ENCODE results near the gene PCIF1.
"Not testable (repeated sequence)": the region's sequence is repeated elsewhere in the genome, so short reads cannot be mapped to it uniquely, and the experiment has no call there.

PCIF1 gene

DNA sequence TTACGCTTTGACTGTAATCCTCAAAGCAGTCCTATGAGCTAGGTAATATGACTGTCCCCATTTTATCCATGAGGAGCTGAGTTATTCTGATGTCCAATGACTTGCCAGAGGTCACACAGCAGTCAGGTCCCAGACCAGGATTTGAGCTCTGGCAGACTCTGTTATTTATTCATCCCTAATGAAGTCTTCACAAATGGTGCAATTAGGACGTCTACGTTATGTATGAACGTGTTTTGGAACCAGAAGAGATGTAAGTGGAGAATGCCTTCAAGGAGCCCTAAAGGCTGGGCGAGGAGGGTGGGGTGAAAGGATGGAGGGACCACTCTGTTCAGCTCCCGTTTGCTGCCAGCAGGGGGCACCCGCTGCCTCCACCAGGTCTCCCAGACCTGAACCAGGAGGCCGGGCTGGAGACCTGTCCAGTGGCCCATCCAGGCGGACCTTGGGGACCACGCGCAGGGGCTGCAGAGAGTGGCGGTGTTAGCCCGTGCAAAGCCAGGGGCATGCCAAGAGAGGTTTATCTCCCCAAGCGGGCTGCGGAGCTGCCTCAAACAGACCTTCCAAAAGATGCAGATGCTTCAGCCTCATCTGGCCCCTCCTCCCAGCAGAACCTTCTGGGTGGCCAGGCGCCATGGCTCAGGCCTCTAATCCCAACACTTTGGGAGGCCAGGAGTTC lies 52.8 kb downstream of the PCIF1 start:
- DNase-seq (ENCODE audit: extremely low read depth, insufficient read length): peak; percentile 69
- Histone ChIP-seq H3K36me3 (ENCODE audit: control insufficient read depth, insufficient read depth, low read length) (no peaks in the 10 kb centered on the region), H3K4me3 (replicated peaks; ENCODE audit: low read depth, low read length) (no peak overlapping the region), H3K27me3 (replicated peaks; ENCODE audit: control insufficient read depth, insufficient read depth, low read length) (no peaks in the 10 kb centered on the region)
- TF ChIP-seq, protein P1, sequence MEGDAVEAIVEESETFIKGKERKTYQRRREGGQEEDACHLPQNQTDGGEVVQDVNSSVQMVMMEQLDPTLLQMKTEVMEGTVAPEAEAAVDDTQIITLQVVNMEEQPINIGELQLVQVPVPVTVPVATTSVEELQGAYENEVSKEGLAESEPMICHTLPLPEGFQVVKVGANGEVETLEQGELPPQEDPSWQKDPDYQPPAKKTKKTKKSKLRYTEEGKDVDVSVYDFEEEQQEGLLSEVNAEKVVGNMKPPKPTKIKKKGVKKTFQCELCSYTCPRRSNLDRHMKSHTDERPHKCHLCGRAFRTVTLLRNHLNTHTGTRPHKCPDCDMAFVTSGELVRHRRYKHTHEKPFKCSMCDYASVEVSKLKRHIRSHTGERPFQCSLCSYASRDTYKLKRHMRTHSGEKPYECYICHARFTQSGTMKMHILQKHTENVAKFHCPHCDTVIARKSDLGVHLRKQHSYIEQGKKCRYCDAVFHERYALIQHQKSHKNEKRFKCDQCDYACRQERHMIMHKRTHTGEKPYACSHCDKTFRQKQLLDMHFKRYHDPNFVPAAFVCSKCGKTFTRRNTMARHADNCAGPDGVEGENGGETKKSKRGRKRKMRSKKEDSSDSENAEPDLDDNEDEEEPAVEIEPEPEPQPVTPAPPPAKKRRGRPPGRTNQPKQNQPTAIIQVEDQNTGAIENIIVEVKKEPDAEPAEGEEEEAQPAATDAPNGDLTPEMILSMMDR (IDR thresholded peaks at IDR 0.05; ENCODE audit: insufficient read depth, low read length, poor library complexity, severe bottlenecking): peak; percentile 96

DNA sequence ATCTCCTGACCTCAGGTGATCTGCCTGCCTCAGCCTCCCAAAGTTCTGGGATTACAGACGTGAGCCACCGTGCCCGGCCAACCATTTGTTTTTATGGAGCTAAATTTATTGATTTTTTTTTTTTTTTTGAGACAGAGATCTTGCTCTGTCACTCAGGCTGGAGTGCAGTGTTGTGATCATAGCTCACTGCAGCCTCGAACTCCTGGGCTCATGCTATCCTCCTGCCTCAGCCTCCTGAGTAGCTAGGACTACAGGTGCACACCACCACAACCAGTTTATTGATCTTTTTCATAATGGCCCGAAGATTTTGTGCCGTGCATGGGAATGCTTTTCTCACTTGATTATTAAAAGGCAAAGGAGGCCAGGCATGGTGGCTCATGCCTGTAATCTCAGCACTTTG lies 54.3 kb downstream of the PCIF1 start:
- DNase-seq (ENCODE audit: extremely low read depth, insufficient read length); H3K4me3 ChIP-seq (replicated peaks; ENCODE audit: low read depth, low read length); H3K36me3 ChIP-seq (ENCODE audit: control insufficient read depth, insufficient read depth, low read length); H3K27me3 ChIP-seq (replicated peaks; ENCODE audit: control insufficient read depth, insufficient read depth, low read length): not testable (repeated sequence)

DNA sequence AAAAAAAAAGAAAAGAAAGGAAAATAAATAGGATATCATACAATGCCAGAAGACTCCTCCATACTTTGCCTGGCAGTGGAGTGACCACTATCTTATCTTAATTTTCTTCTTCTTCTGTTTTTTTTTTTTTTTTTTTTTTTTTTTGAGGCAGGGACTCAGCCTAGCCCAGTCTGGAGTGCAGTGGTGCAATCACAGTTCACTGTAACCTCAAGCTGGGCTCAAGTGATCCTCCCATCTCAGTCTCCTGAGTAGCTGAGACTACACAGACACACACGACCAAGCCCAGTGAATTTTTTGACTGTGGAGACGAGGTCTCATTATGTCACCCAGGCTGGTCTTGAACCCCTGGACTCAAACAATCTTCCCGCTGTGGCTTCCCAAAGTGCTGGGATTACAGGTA lies 57.1 kb downstream of the PCIF1 start:
- no peaks in the 10 kb centered on the region for H3K36me3 ChIP-seq (ENCODE audit: control insufficient read depth, insufficient read depth, low read length)
- H3K27me3 ChIP-seq (replicated peaks; ENCODE audit: control insufficient read depth, insufficient read depth, low read length): no peaks in the 10 kb centered on the region
- TF ChIP-seq, protein P1 (IDR thresholded peaks at IDR 0.05; ENCODE audit: insufficient read depth, low read length, poor library complexity, severe bottlenecking): no peak
- no peak overlapping the region for H3K4me3 ChIP-seq (replicated peaks; ENCODE audit: low read depth, low read length)
- DNase-seq (ENCODE audit: extremely low read depth, insufficient read length): no peak

DNA sequence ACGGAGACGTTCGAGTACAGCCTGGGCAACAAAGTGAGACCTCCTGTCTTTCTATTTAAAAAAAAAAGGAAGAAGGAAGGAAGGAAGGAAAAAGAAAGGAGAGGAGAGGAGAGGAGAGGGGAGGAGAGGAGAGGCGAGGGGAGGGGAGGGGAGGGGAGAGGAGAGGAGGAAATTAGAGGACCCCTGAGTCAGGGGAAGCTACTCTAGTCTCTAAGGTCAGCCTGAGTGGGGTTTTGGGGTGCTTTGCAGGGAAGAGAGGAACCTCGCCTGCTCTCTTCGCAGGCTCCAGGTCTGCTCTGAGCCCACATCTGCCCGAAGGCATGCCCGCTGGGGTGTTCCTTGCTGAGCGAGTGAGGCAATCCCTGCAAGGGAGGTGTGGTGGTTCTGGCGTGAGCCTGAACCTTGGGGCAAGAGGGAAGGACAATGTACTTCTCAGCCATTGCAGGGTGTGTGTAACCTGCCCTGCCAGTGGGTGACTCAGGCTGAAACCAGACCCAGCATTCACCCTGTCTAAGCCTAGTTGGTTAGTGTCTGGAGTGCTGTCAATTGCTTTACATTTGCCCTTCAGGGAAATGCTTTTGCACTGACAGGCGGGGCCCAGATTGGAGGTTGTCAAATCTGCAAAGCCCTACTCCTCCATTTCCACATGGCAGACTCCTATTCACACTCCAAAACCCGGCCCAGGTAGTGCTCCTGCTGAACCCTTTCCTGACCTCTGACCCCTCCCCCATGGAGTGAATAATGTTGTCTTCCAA lies 58.9 kb downstream of the PCIF1 start:
- Histone ChIP-seq H3K27me3 (replicated peaks; ENCODE audit: control insufficient read depth, insufficient read depth, low read length) (no peaks in the 10 kb centered on the region), H3K36me3 (ENCODE audit: control insufficient read depth, insufficient read depth, low read length) (no peaks in the 10 kb centered on the region), H3K4me3 (replicated peaks; ENCODE audit: low read depth, low read length) (no peak overlapping the region)
- TF ChIP-seq, protein P1 (IDR thresholded peaks at IDR 0.05; ENCODE audit: insufficient read depth, low read length, poor library complexity, severe bottlenecking): no peak
- no peak for DNase-seq (ENCODE audit: extremely low read depth, insufficient read length)

DNA sequence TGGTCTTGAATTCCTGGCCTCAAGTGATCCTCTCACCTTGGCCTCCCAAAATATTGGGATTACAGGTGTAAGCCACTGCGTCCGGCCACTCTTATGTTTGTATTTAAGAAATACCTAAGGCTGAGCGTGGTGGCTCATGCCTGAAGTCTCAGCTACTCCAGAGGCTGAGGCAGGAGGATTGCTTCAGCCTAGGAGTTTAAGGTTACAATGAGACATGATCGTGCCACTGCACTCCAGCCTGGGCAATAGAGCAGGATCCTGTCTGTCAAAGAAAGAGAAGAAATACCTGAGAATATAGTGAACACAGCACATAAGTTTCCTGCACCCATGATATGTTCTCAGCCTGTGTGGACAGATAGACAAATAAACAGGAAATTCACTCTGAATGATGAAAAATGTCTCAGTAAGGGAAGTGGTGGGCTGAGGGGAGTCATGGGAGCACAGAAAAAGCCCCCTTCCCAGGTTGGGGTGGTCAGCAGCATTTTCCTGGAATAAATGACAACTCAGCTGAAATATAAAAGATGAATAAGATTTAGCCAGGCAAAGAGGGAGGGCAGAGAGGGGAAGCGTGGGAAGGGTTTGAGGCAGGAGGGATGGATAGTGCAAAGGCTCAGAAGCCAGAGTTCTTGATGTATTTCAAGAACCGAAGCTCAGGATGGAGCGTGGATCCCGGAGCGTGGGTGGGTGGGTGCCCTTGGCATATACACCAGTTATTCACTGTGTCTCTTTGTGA lies 60.4 kb downstream of the PCIF1 start:
- DNase-seq (ENCODE audit: extremely low read depth, insufficient read length): no peak
- TF ChIP-seq, protein P1 (IDR thresholded peaks at IDR 0.05; ENCODE audit: insufficient read depth, low read length, poor library complexity, severe bottlenecking): no peak
- Histone ChIP-seq H3K36me3 (ENCODE audit: control insufficient read depth, insufficient read depth, low read length) (no peaks in the 10 kb centered on the region), H3K4me3 (replicated peaks; ENCODE audit: low read depth, low read length) (no peak overlapping the region), H3K27me3 (replicated peaks; ENCODE audit: control insufficient read depth, insufficient read depth, low read length) (no peaks in the 10 kb centered on the region)

DNA sequence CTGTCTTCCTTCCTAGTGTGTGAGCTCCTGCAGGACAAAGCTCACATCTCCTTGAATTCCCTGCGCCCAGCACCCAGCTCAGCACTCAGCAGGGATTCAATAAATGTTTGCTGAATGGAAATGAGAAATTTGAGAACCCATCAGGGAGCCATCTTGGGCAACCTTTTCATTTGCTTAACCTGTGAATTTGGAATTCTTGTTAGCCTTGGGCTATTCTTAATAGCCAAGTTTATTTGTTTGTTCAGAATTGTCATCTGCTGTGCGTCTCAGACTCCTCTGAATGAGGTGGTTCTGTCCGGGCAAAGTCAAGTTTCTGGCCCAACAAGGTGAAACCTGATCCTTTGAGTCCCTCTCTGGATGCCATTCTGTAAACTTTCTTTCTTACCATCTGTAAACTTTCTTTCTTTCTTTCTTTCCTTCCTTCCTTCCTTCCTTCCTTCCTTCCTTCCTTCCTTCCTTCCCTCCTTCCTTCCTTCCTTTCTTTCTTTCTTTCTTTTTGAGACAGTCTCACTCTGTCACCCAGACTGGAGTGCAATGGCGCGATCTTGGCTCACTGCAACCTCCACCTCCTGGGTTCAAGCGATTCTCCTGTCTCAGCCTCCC lies 61.1 kb downstream of the PCIF1 start:
- not testable (repeated sequence) for H3K27me3 ChIP-seq (replicated peaks; ENCODE audit: control insufficient read depth, insufficient read depth, low read length); H3K36me3 ChIP-seq (ENCODE audit: control insufficient read depth, insufficient read depth, low read length); H3K4me3 ChIP-seq (replicated peaks; ENCODE audit: low read depth, low read length); DNase-seq (ENCODE audit: extremely low read depth, insufficient read length)
